ENCODE measurements around the gene OR5K2.

DNA sequence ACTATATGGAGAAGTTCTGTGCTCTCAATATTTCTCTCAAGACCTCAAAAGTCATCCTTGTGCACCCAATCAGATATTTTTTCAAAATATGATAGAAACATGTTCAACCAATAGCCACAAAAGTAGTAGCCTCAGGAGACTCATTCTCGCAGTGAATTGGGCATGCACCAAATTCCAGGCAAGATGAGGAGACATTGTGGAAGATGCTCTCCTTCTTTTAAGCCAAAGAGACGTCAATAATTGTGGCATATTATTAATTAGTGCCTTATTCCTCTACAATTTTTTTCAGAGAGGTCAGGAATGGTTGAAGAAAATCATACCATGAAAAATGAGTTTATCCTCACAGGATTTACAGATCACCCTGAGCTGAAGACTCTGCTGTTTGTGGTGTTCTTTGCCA, at the start of gene OR5K2:
- TF ChIP-seq EP300 (IDR thresholded peaks at IDR 0.05) (no peak), JUN (IDR thresholded peaks at IDR 0.05) (no peak), POLR2A (IDR thresholded peaks at IDR 0.05; ENCODE audit: low read length) (no peak)
